ENCODE data around the gene DGKB.

DGKB gene

DNA sequence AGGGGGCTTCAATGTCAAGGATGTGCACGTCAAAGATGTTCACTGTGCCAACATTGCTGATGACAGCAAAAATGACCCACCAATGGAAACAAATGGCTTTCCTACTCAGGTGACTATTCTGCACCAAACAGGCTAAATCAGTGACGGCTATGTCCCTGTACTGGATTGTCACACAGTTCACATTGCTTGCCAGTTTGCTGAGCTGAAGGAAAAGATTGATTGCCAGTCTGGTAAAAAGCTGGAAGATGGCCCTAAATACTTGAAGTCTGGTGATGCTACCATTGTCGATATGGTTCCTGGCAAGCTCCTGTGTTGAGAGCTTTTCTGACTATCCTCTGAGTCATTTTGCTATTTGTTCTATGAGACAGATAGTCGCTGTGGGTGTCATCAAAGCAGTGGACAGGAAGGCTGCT is 710.9 kb downstream of the DGKB start:
- DNase-seq: no peak

DNA sequence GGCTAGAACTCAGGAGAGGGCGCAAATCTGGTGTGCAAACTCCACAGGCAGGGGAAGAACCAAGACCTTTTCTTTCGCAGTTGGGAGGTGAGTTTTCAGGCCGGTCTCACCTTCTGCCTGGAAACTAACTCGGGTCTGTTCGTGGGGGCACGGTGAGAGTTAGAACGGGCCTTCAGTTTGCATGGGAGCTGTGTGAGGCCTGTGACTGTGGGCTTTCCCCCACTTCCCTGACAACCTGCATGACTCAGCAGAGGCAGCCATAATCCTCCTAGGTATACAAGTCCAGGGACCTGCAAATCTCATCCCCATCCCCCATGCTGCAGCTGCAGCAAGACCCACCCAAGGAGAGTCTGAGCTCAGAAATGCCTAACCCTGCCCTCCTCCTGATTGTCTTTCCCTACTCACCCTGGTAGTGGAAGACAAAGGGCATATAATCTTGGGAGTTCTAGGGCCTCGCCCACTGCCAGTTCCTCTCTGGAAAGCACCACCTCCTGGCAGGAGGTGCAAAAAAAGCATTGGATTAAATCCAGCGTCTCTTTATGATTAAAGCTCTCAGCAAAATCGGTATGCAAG is 718.2 kb downstream of the DGKB start:
- DNase-seq: no peak

GRCh38 chr7:14179781-14180180 is 722.8 kb downstream of the DGKB start:
- no peak for DNase-seq

DNA sequence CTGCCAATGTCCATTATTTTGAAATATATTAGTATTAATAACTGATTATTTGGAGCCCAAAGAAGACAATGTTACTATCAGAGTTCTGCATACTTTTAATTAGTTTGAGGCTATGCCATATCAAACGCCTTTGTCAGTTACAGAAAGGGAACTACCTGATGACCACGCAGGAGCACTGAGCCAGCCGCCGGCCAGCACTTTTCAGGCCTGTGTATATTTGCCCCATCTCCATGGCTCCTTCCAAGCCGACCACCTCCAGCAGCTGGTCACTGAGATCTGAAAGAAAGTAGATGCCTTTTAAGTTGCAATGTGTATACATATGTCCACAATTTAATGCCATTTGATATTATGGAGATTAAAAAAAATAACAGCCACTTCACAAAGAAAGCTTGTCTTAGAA is 724.7 kb downstream of the DGKB start:
- no peak for DNase-seq

- DNase-seq: no peak
Observed at GRCh38 chr7:14170872-14171271, 731.7 kb downstream of the DGKB start.

- DNase-seq: no peak
Observed at GRCh38 chr7:14158111-14158510, 744.4 kb downstream of the DGKB start.

DNA sequence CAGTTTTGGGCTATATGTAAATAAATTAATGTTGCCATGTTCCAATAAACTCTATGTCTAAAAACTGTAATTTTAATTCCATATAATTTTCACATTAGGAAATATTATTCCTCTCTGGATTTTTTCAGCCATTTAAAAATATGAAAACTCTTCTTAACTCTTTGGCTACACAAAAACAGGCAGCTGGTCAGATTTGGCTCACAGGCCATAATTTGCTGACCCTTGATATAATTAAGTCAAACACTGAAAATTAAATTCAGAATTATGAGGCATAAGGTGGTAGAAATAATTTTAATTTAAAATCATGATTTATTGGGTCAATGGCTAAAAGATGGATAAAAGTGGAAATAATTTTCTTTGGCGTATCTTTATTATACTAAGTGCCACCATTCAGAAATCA is 746.1 kb downstream of the DGKB start:
- DNase-seq: no peak

DNA sequence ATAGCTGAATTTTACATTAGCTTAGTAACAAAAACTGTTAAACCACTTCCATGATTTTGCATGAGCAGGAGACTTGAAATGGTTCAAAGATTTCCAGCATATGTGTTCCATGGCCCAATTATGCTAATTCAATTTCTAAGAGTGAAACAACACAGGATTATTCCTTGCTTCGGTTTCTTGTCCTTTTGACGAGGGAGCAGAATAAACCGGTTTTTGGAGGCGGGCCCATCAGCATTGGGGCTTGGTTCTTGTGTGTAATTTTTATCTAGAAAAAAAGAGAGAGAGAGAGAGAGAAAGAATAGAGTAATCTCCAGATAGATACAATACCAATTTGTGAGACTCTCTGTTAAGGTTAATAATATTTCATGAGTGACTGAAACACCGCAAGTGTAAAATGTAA is 753.6 kb downstream of the DGKB start:
- DNase-seq: no peak

DNA sequence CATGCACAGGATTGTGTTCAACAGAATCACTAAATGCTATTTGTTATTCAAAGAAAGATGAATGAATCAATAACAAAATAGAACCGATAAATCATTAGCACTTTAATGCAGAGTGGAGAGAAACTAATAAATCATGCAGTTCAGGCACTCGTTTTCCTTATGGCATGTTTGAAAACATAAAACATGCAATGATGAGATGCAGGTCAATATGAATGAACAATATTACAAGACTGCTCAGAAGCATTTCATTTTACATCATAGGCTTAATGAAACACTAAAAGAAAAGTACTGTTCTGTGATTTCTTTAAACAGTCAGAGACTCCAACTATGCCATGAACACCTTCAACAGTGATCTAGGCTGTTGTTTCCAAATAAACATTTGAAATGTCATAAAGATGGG is 755.0 kb downstream of the DGKB start:
- DNase-seq: no peak

DNA sequence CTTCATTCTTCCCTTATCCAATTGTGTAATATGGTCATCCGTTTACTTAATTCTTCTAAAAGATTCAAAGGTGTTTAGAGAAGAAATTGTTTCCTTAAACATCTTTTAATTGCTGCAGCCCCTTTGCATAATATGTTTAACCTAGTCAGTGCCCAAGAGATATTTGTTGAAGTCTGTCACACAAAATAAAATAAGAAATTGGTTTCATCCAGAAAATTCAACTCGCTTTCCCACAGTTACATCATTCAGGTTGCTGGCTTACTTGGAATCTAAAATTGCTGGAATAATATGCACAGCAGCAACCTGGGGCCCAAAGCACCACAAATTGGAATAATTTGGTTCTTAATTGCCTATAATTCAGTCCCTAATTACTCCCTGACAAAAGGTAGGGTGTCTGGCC is 758.0 kb downstream of the DGKB start:
- DNase-seq: no peak

GRCh38 chr7:14144109-14144508 is 758.4 kb downstream of the DGKB start:
- no peak for DNase-seq

GRCh38 chr7:14137676-14138075 is 764.9 kb downstream of the DGKB start:
- no peak for DNase-seq

DNA sequence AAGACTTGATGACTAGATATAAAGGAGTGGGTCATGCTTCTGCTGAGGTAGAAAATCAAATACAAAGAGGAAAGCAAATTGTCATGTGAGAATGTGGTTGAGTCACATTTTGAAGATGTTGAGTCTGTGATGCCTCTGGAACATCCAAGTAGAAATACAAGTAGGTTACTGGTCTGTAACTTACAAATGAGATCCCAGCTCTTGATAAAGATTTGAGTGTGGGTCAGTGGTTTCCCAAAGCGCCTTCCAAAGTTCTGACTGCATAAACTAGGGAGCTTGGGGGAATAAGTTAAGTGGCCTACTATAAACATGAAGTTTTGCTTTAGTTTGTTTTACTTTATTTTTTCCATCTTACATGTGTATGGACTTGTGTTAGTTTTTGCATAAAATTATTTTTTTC is 768.8 kb downstream of the DGKB start:
- no peak for DNase-seq

- no peak for DNase-seq
Observed at GRCh38 chr7:14125998-14126397, 776.6 kb downstream of the DGKB start.

DNA sequence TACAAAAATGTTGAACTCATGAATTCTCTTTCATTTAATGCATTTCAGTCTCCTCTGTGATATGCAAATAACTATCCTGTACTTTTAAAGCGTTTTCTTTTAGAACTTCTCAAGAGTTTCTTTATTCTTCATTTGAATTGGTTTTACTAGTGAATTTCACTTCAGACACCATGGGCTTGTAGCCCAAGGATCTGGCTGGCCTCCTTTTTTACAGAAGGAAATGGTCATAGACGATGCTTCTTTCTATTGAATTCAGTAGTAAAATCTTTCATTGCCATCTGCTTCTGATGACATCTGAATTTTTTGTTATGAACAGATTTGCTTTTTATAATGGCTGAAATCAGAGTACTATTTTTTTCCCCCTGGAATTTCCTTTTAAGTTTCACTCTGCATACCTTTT is 777.8 kb downstream of the DGKB start:
- no peak for DNase-seq

DNA sequence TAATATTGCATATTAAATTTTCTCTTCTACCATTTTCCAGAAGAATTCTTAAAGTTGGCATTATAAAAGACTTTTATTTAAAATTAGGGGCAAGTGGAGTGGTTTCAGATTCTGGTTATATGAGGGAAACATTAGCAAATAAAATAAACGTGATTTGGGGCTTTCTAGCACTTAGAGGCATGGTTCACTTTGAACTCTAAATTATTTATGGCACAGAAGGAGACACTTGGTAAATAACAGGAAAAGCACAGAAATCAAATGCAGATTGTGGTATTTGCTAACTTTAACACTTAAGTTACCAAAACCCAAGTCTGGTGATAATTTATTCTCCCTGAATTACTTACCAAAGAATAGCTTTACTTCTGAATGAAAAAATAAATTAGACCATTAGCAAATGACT is 778.6 kb downstream of the DGKB start:
- no peak for DNase-seq

DNA sequence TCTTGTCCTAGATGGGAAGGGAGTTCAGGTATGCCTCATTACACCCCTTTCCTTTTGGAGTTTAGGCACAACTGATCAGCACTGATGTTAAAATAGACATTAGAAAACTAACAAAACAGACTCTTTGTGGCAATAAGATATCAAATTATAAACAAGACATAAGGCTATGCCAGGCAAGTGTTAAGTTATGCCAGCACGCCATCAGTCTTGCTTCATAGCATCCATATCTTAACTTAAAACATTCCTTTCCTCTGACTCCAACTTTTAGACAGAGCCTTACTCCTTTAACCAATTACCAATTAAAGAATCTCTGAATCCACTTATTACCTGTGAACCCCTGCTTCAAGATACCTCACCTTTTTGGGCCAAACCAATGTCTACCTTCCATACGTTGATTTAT is 786.9 kb downstream of the DGKB start:
- no peak for DNase-seq

GRCh38 chr7:14104861-14105260 is 797.7 kb downstream of the DGKB start:
- DNase-seq: no peak

DNA sequence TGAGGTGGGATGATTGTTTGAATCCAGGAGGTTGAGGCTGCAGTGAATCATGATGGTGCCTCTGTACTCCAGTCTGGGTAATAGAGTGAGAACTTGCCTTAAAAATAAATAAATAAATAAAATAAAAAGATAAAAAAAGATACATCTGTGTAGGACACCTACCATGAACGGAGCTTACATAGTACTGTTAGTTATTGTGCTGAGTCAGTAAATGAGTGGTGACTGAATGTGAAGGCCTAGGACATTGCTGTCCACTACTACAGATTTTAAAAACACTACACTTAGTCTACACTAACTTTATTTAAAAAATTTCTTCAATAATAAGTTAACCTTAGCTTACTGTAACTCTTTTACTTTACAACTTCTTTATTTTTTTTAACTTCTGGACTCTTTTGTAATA is 806.4 kb downstream of the DGKB start:
- no peak for DNase-seq

DNA sequence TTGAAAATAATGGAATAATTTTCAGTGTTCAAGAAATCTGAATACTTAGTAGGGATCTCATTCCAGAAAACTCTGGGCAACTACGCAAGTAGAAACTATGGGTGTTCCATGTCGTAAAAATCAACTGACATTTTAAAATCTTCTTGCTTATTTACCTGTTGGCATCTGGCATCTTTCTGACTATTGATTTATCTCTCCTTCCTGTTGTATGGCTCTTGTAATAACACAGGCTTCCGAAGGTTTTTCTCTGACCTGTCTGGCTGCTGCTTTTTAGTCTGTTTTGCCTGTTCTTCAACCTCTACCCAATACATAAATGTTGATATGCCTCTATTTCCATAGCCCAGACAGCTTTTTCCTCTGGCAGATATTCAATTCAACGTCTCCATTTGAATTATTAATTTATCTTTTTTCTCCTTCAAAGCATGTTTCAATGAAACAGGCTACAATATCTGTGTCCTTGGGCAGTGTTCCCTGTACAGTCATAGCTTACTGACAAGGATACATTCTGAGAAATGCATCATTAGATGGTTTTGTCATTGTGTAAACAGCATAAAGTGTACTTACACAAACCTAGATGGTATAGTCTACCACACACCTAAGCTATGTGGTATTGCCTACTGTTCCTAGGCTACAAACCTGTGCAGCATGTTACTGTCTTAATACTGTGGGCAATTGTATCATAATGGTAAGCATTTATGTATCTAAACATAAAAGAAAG is 807.2 kb downstream of the DGKB start:
- DNase-seq: no peak
